ENCODE data around the gene CREB5. TPM values are rescaled to one million over a fixed set of nuclear protein-coding genes. Genes with fewer than 3 reads are reported as not detected.

The CREB5 gene
- total and polyA plus RNA-seq, 2 of the 13 experiments (the other 11 are each of a cell fraction or from before 2014, with no cell fraction given), result 0.38 to 0.71 TPM

DNA sequence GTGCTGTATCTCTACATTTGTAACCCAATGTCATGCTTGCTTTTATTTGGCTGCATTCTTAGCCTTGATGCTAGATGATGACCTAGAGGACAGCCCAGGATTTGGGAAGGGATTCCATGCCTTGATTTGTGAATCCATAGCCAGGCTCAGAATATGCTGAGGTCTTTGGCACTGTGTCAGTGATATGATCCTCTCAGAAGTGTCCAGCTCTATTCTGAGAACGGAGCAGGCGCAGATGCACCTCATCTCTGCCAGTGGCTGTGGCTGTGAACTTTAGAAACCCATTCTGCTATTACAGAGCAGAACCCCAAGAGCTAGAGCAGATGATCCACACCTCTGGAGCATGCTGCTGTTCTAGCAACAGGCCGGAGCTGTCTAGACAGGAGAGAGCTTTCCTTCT is 333.0 kb downstream of the CREB5 start:
- no peak for FAIRE-seq
- Histone ChIP-seq H3K9me3 (ENCODE audit: low read length) (no peaks in the 10 kb centered on the region), H3K4me2 (ENCODE audit: low read depth, low read length) (no peak overlapping the region), H4K20me1 (ENCODE audit: insufficient read depth, low read length) (no peaks in the 10 kb centered on the region), H3K4me1 (ENCODE audit: insufficient read depth, low read length) (no peaks in the 10 kb centered on the region), H3K9ac (ENCODE audit: insufficient read depth, low read depth, low read length) (no peak overlapping the region), H3K27me3 (ENCODE audit: control insufficient read depth in 1 of 2, insufficient read depth in 2 of 2, low read length in 2 of 2) (no peaks in the 10 kb centered on the region), H3K36me3 (replicated peaks in 1 of 2; ENCODE audit: control insufficient read depth in 1 of 2, insufficient read depth in 2 of 2, low read length in 2 of 2) (no peaks in the 10 kb centered on the region), H2AFZ (ENCODE audit: low read length) (no peak overlapping the region), H3K4me3 (replicated peaks in 1 of 3; ENCODE audit: insufficient read depth in 1 of 3, low read depth in 2 of 3, low read length in 3 of 3) (no peak overlapping the region), H3K27ac (ENCODE audit: extremely low read length, insufficient read depth, low read length) (no peak overlapping the region), H3K79me2 (ENCODE audit: insufficient read depth, low read length) (no peaks in the 10 kb centered on the region)
- CTCF ChIA-PET (ENCODE audit: low intra/inter-chr PET ratio, low total read pairs), result no interaction called here
- no CpG with 5 or more reads among the region's 3 CpGs for WGBS (ENCODE audit: low lambda C conversion rate)
- ATAC-seq, result no peak
- no peak for DNase-seq (ENCODE audit: low spot score)
- POLR2A ChIA-PET, result no interaction called here
- no TSS peak for BruUV-seq (replicated peaks)
- no peak for TF ChIP-seq TP53 (CRISPR knock-in tag; conservative IDR thresholded peaks at IDR 0.05)
- TF ChIP-seq, protein P1, sequence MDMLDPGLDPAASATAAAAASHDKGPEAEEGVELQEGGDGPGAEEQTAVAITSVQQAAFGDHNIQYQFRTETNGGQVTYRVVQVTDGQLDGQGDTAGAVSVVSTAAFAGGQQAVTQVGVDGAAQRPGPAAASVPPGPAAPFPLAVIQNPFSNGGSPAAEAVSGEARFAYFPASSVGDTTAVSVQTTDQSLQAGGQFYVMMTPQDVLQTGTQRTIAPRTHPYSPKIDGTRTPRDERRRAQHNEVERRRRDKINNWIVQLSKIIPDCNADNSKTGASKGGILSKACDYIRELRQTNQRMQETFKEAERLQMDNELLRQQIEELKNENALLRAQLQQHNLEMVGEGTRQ (IDR thresholded peaks at IDR 0.05; ENCODE audit: low read depth, low read length), result no peak
- TF ChIP-seq, protein P1 (CRISPR knock-in tag; IDR thresholded peaks at IDR 0.05; ENCODE audit: borderline replicate concordance), result no peak
- TF ChIP-seq SPEN (CRISPR knock-in tag; IDR thresholded peaks at IDR 0.05; ENCODE audit: low read depth), result no peak
- TF ChIP-seq PHB2 (IDR thresholded peaks at IDR 0.05; ENCODE audit: partially characterized antibody), result no peak
- TF ChIP-seq ZNF143 (CRISPR knock-in tag; IDR thresholded peaks at IDR 0.05), result no peak
- no peak for TF ChIP-seq HES4 (CRISPR knock-in tag; IDR thresholded peaks at IDR 0.05; ENCODE audit: borderline replicate concordance)
- no peak for TF ChIP-seq RFX5 (IDR thresholded peaks at IDR 0.05; ENCODE audit: low read depth, low read length)
- TF ChIP-seq, protein P2, sequence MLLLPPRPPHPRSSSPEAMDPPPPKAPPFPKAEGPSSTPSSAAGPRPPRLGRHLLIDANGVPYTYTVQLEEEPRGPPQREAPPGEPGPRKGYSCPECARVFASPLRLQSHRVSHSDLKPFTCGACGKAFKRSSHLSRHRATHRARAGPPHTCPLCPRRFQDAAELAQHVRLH (CRISPR knock-in tag; IDR thresholded peaks at IDR 0.05; ENCODE audit: borderline replicate concordance, low read depth), result no peak
- no peak for TF ChIP-seq MED8 (CRISPR knock-in tag; IDR thresholded peaks at IDR 0.05; ENCODE audit: insufficient replicate concordance)
- TF ChIP-seq RFXANK (CRISPR knock-in tag; IDR thresholded peaks at IDR 0.05), result no peak
- TF ChIP-seq STAT5B (CRISPR knock-in tag; IDR thresholded peaks at IDR 0.05), result no peak
- TF ChIP-seq, protein P3, sequence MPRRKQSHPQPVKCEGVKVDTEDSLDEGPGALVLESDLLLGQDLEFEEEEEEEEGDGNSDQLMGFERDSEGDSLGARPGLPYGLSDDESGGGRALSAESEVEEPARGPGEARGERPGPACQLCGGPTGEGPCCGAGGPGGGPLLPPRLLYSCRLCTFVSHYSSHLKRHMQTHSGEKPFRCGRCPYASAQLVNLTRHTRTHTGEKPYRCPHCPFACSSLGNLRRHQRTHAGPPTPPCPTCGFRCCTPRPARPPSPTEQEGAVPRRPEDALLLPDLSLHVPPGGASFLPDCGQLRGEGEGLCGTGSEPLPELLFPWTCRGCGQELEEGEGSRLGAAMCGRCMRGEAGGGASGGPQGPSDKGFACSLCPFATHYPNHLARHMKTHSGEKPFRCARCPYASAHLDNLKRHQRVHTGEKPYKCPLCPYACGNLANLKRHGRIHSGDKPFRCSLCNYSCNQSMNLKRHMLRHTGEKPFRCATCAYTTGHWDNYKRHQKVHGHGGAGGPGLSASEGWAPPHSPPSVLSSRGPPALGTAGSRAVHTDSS (CRISPR knock-in tag; conservative IDR thresholded peaks at IDR 0.05), result no peak
- no peak for TF ChIP-seq MEF2D (CRISPR knock-in tag; IDR thresholded peaks at IDR 0.05)
- no peak for TF ChIP-seq NR2F6 (IDR thresholded peaks at IDR 0.05)
- TF ChIP-seq NR2F6 (CRISPR knock-in tag; IDR thresholded peaks at IDR 0.05), result no peak
- TF ChIP-seq TBP (CRISPR knock-in tag; IDR thresholded peaks at IDR 0.05), result no peak
- no peak for TF ChIP-seq NFE2L1 (CRISPR knock-in tag; IDR thresholded peaks at IDR 0.05; ENCODE audit: borderline replicate concordance)
- intact Hi-C loops (cut with micrococcal nuclease; ENCODE audit: unreplicated experiment) (no loop called here), in situ Hi-C loops (cut with HindIII; ENCODE audit: extremely low pct_ligation_motif_present, low pct_unique_long_range_greater_than_20kb) (no loop called here)
